Pancreas (tissue), 10 donors: ENCODE measurements around the gene ZNF800. TPM values are rescaled to one million over a fixed set of nuclear protein-coding genes. Genes with fewer than 3 reads are reported as not detected.

ENCODE experiments used
- ATAC-seq, 4 donors: fragments of 200-7000 bp; cut with Tn5 transposase; one replicate each; pipeline versions ENCODE4 v1.8.0 to v1.9.1; 2020; ENCODE audit warnings: mild to moderate bottlenecking in 4 of 4, moderate library complexity in 4 of 4
- DNase-seq, 6 donors: peaks; one replicate each; pipeline ENCODE4 v3.0.0-alpha.2; 2020
- FAIRE-seq: peaks from 2 replicates; lab custom pipeline; 2012; peaks lifted over from hg19 to GRCh38; lab: Jason Lieb, UNC
- H3K27ac ChIP-seq, 4 donors: fragments of 200-600 bp; sonication (generic); 1 replicate in 3 of 4; 2 replicates in 1 of 4; pipeline versions ENCODE4 v1.5.0 to v1.8.0; 2020
- H3K27me3 ChIP-seq, 4 donors: fragments of 200-600 bp; one replicate each; pipeline ENCODE4 v1.8.0; 2021
- H3K36me3 ChIP-seq, 3 donors: fragments of 200-600 bp; sonication (generic) in 1 of 3; one replicate each; pipeline versions ENCODE4 v1.5.0 to v1.8.0; 2020 to 2021
- H3K4me1 ChIP-seq, 3 donors: fragments of 200-600 bp; one replicate each; pipeline ENCODE4 v1.8.0; 2021
- H3K4me3 ChIP-seq, 4 donors: fragments of 200-600 bp; sonication (generic) in 2 of 4; one replicate each; pipeline versions ENCODE4 v1.5.0 to v1.8.0; 2020 to 2021
- H3K9me3 ChIP-seq, 4 donors: fragments of 200-600 bp; one replicate each; pipeline ENCODE4 v1.8.0; 2021
- WGBS, 2 donors: extraction: QIAGEN DNeasy Blood & Tissue Kit; methylation state at CpG; one replicate each; pipeline ENCODE4 v1.1.7; 2013; 5-methylcytosine and 5-hydroxymethylcytosine counted together
- intact Hi-C, 3 donors: fragments of 100-400 bp; cut with DNase I; formaldehyde crosslinking; loops; one replicate each; pipeline versions ENCODE4 v1.11.1 to v1.14.2; 2022
- polyA plus RNA-seq, 2 donors: library from polyadenylated mRNA; stranded (reverse); fragments of 200-250 nt; gene quantifications; one replicate each; pipeline ENCODE4 v1.2.3, GENCODE V29; 2013
- total RNA-seq, 6 donors: library from RNA; stranded (reverse); fragmentation: NEBNext Ultra II Directional in 4 of 6; extraction: Animal tissue kit (Norgen Biotek cat#: 25700) in 4 of 6; gene quantifications; one replicate each; pipeline versions ENCODE4 v1.2.1 to v1.2.4, GENCODE V29; 2021 to 2023
- TF ChIP-seq, protein P1 (sequence below), 4 donors: fragments of 200-600 bp; sonication (generic) in 3 of 4; IDR thresholded peaks; one replicate each; pipeline versions ENCODE4 v1.5.0 to v1.8.0; 2021; ENCODE audit warnings: antibody characterized with exemption in 4 of 4
- donor health status: healthy with polysubstance abuse.
- donor health status: DM: no; HTN: no; CAD: no; lungs with moderate emphysema.
- donor health status: DM: no; HTN: no; CAD: no.
- donor health status: control.
- donor health status: control.
- donor health status: Bipolar disorder and iron deficiency.
- donor health status: DM: yes; HTN: yes; CAD: no.
- donor health status: DM: no; HTN: no; CAD: no.
- donor health status: DM: no; HTN: no; CAD: no.
- donor health status: DM: yes; HTN: yes; CAD: no.

The ZNF800 gene, protein sequence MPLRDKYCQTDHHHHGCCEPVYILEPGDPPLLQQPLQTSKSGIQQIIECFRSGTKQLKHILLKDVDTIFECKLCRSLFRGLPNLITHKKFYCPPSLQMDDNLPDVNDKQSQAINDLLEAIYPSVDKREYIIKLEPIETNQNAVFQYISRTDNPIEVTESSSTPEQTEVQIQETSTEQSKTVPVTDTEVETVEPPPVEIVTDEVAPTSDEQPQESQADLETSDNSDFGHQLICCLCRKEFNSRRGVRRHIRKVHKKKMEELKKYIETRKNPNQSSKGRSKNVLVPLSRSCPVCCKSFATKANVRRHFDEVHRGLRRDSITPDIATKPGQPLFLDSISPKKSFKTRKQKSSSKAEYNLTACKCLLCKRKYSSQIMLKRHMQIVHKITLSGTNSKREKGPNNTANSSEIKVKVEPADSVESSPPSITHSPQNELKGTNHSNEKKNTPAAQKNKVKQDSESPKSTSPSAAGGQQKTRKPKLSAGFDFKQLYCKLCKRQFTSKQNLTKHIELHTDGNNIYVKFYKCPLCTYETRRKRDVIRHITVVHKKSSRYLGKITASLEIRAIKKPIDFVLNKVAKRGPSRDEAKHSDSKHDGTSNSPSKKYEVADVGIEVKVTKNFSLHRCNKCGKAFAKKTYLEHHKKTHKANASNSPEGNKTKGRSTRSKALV
- total RNA-seq (10 to 100 TPM; 12.4 to 19.7 (median 14.1) TPM), polyA plus RNA-seq (1 to 10 TPM; 6.0 to 8.3 TPM)

DNA sequence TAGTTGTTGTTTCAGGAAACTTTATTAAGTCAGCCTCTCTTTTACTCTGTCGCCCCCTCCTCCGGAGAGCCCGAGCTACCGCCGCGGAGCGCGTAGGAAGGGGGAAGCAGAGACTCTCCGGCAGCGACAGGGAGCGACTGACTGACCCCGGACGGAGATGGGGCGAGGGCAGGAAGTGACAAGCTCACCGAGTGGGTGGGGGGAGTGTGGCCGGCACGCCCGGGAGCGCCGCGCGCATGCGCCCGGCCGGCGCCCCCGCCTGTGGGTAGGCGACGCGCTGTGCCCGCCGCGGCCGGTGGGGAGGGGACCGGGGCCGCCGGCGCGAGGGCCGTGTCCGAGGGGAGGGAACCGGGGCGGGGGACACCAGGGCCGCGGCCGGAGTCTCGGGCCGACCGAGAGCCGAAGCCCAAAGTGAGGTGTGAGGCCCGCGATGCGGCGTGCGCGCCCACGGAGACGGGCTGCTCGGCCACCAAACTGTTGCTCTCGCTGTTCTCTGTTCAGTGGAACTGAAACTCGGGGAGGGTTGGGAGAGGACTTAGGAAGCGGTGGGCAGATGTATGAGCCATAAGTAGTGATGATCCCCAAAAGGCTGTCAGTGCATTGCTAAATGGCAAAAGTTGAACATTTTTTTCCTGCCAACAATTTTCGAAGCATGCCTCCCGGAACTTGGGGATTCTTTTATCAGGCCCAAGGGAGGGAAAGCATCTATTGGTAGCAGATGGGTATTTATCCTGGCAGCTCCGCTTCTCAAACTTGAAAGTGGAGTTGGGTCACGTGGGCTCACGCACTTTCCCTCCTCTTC is at the start of gene ZNF800:
ZNF800 (minus strand) TSS at position 143 of the 802 bp plus-strand sequence. CDS start 1,151 bp downstream, outside the sequence.
- FAIRE-seq (no peak), ATAC-seq (peak; percentile 95 to 98 (median 96)), DNase-seq (peak; percentile 90 to 96 (median 92))
- intact Hi-C loops = no loop called here
- no peaks in the 10 kb centered on the region for H3K36me3 ChIP-seq
- peak within 1 kb of the TSS; percentile 84 to 98 (median 94) for H3K4me3 ChIP-seq
- no peaks in the 10 kb centered on the region for H3K9me3 ChIP-seq
- H3K27ac ChIP-seq = peak within 1 kb of the TSS; percentile 94 to 98 (median 95)
- H3K27me3 ChIP-seq = no peaks in the 10 kb centered on the region
- TF ChIP-seq, protein P1, sequence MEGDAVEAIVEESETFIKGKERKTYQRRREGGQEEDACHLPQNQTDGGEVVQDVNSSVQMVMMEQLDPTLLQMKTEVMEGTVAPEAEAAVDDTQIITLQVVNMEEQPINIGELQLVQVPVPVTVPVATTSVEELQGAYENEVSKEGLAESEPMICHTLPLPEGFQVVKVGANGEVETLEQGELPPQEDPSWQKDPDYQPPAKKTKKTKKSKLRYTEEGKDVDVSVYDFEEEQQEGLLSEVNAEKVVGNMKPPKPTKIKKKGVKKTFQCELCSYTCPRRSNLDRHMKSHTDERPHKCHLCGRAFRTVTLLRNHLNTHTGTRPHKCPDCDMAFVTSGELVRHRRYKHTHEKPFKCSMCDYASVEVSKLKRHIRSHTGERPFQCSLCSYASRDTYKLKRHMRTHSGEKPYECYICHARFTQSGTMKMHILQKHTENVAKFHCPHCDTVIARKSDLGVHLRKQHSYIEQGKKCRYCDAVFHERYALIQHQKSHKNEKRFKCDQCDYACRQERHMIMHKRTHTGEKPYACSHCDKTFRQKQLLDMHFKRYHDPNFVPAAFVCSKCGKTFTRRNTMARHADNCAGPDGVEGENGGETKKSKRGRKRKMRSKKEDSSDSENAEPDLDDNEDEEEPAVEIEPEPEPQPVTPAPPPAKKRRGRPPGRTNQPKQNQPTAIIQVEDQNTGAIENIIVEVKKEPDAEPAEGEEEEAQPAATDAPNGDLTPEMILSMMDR (IDR thresholded peaks at IDR 0.05) = no peak
- 0% methylated on average over 28 to 67 of the region's 67 CpGs for WGBS, 2 donors
- H3K4me1 ChIP-seq = peaks cover 0 to 18% (median 15%) of the 10 kb centered on the region in 3 donors

DNA sequence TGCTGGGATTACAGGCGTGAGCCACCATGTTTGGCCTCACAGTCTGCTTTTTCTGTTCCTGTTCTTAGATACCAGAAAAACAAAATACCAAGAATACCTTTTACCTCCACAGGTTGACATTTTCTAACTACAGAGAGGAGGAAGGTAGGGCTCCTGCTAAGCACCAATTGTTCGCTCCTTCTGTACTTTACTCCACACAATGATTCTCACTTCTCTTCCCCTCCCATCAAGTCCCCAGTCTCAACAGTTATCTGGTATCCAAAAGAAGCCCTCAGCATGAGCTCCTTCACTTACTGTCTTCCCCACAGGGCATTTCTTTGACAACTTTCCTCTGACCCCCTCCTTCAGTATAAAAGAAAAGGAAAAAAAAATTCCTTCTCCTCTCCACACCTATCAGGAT is 47.7 kb upstream of the ZNF800 start:
- Histone ChIP-seq H3K4me3 (no peak overlapping the region), H3K27ac (no peak overlapping the region), H3K36me3 (no peaks in the 10 kb centered on the region), H3K27me3 (no peaks in the 10 kb centered on the region), H3K4me1 (no peaks in the 10 kb centered on the region), H3K9me3 (no peaks in the 10 kb centered on the region)
- intact Hi-C loops = no loop called here
- DNase-seq = no peak
- WGBS, 2 donors = 97 to 98% methylated on average over 2 of the region's 2 CpGs
- TF ChIP-seq, protein P1 (IDR thresholded peaks at IDR 0.05) = no peak
- no peak for ATAC-seq
- no peak for FAIRE-seq

DNA sequence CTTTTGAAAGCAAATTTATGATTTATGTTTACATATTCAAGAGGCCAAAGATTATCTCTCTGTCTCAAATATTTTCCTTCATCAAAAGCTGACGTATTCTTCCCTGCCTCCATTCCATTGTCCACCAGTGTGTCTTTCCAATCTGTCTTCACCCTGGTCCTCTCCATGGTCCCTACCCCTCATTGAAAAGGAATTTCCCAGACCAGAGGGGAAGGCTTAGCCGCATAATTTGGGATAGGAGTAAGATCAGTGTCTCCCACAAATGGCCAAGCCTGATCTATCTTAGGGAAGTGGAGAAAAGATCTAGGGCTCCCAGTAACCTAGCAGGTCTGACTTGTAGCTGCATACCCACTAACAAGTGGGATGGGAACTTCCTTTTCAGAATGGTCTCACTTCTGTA is 46.3 kb upstream of the ZNF800 start:
- TF ChIP-seq, protein P1 (IDR thresholded peaks at IDR 0.05) = no peak
- intact Hi-C loops = no loop called here
- ATAC-seq (no peak), DNase-seq (no peak), FAIRE-seq (no peak)
- no peaks in the 10 kb centered on the region for H3K9me3 ChIP-seq
- H3K27ac ChIP-seq = no peak overlapping the region
- H3K4me3 ChIP-seq = no peak overlapping the region
- no peaks in the 10 kb centered on the region for H3K4me1 ChIP-seq
- H3K36me3 ChIP-seq = no peaks in the 10 kb centered on the region
- H3K27me3 ChIP-seq = no peaks in the 10 kb centered on the region
- 60 to 74% methylated on average over 2 of the region's 2 CpGs for whole genome bisulfite sequencing, 2 donors

DNA sequence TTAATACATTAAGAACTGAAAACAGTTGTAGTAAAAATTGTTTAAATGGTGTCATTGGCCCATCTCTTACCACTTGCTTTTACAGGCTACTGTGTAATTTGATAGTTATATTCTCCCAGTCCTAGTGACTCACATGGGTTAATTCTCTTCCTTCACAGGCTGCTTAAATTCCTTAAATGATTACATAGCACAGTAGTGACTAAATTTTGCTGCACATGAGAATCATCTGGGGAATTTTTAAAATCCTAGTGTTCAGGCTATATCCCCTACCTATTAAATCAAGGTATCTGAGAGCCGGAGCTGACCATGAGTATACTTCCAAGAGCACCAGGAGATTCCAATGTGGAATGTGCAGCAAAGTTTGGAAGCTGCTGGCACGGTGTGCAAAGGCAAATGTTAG is 45.3 kb upstream of the ZNF800 start:
- FAIRE-seq = no peak
- no peaks in the 10 kb centered on the region for H3K4me1 ChIP-seq

More for the DNA sequence above, 45.3 kb upstream of the ZNF800 start:
- Histone ChIP-seq H3K36me3 (no peaks in the 10 kb centered on the region), H3K27me3 (no peaks in the 10 kb centered on the region), H3K27ac (no peak overlapping the region), H3K9me3 (no peaks in the 10 kb centered on the region), H3K4me3 (no peak overlapping the region)
- WGBS, 2 donors = 68 to 76% methylated on average over 2 of the region's 2 CpGs
- TF ChIP-seq, protein P1 (IDR thresholded peaks at IDR 0.05) = no peak
- DNase-seq (no peak), ATAC-seq (no peak)
- intact Hi-C loops = no loop called here
